IPS-18a (cell line): ENCODE measurements around the gene BZW1.

Experiments used
- H3K27ac ChIP-seq: one replicate; pipeline ENCODE4 v1.5.1; 2013; ENCODE audit warnings: low read length
- H3K27me3 ChIP-seq: one replicate; pipeline ENCODE4 v1.6.1; 2013; ENCODE audit warnings: mild to moderate bottlenecking, low read length; ENCODE audit not compliant: control insufficient read depth, insufficient read depth
- H3K36me3 ChIP-seq: one replicate; pipeline ENCODE4 v1.6.1; 2013; ENCODE audit warnings: low read depth, low read length; ENCODE audit not compliant: control insufficient read depth
- H3K4me1 ChIP-seq: one replicate; pipeline ENCODE4 v1.6.1; 2013; ENCODE audit warnings: low read depth, low read length; ENCODE audit not compliant: control insufficient read depth
- H3K4me3 ChIP-seq: one replicate; pipeline ENCODE4 v1.5.1; 2013; ENCODE audit warnings: low read length
- H3K9ac ChIP-seq: one replicate; pipeline ENCODE4 v1.6.1; 2013; ENCODE audit warnings: mild to moderate bottlenecking, low read length, moderate library complexity
- H3K9me3 ChIP-seq: one replicate; pipeline ENCODE4 v1.6.1; 2013; ENCODE audit warnings: low read depth, low read length; ENCODE audit not compliant: control insufficient read depth

The BZW1 gene

DNA sequence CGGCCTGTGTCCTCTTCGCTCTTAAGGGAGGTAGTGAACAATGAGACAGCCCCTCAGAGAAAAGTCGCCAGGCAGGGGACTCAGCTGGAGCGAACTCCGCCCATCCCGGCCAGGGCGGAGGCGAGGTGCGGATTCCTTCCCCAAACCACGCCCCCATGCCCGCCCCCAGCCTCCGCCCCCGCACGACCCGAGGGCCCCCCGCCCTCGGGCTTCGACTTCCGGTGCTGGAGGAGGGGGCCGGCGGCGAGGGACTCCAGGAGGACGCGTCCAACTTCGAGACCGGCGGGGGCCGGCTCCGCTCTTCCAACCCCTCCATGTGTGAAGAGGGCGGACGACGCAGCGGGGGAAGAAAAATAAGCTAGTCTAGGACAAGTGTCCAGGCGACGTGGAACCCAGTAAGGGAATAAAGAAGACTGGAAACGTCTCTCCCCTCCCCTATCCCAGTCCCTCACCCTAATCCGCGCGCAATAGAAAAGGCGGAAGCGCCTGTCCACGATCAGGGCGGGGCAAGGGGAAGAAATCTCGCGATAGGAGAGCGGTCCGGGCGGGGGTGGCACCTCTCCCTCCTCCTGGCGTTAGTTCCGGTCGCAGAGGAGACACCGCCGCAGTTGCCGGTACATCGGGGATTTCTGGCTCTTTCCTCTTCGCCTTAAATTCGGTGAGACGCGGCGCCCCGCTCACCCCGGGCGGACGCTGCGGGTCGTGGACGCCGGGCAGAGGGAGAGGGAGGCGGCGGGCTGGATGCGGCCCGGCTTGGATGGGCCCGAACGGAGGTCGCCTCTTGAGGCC lies at the start of gene BZW1:
Gene BZW1 (plus strand): TSS at position 578 of the 789 bp plus-strand sequence. CDS start 1,308 bp downstream, outside the sequence.
- no peaks in the 10 kb centered on the region for H3K9me3 ChIP-seq
- peaks cover 11% of the 10 kb centered on the region for H3K4me1 ChIP-seq
- peak within 1 kb of the TSS; percentile 99 for H3K27ac ChIP-seq
- peak within 1 kb of the TSS; percentile 97 for H3K9ac ChIP-seq
- peak within 1 kb of the TSS; percentile 98 for H3K4me3 ChIP-seq
- H3K36me3 ChIP-seq: peaks cover 39% of the 10 kb centered on the region
- no peaks in the 10 kb centered on the region for H3K27me3 ChIP-seq

DNA sequence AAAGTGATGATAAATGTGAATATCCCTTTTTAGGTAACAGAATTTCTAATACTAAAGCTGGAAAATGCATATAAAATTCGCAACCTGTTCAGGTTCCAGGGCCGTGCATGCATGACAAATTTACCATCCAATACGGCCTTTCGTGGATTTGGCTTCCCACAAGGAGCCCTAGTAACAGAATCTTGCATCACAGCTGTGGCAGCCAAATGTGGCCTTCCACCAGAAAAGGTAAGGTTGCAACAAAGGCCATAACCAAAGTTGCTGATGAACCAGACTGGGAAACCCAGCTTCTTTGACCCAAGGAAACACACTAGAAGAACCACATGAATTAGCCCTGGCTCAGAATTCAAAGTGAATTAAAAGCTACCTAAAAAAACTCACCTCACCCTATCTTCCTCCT lies 49.6 kb upstream of the BZW1 start:
- no peaks in the 10 kb centered on the region for H3K36me3 ChIP-seq
- no peaks in the 10 kb centered on the region for H3K9me3 ChIP-seq
- H3K9ac ChIP-seq: no peak overlapping the region
- H3K27me3 ChIP-seq: no peaks in the 10 kb centered on the region
- no peak overlapping the region for H3K4me3 ChIP-seq
- no peak overlapping the region for H3K27ac ChIP-seq
- H3K4me1 ChIP-seq: no peaks in the 10 kb centered on the region

DNA sequence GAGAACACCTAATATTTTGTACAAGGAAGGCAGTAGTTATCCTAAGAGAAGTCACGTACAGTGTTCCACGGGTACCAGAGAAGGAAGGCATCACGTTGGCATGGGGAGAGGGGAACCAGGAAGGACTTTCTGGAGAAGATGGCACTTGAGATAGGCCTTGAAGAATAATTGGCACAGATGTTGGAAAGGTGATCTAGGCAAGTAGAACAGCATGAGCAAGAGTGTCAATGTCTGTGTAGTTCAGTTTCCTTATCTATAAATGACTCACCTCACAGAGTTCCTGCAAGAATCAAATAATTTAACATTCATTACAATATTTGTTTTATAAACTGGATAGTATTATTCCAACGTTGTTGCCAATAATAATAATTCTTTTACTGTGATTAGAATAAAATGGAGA lies 48.3 kb upstream of the BZW1 start:
- Histone ChIP-seq H3K9ac (no peak overlapping the region), H3K4me1 (no peaks in the 10 kb centered on the region), H3K27me3 (no peaks in the 10 kb centered on the region), H3K9me3 (no peaks in the 10 kb centered on the region), H3K27ac (no peak overlapping the region), H3K4me3 (no peak overlapping the region), H3K36me3 (no peaks in the 10 kb centered on the region)

DNA sequence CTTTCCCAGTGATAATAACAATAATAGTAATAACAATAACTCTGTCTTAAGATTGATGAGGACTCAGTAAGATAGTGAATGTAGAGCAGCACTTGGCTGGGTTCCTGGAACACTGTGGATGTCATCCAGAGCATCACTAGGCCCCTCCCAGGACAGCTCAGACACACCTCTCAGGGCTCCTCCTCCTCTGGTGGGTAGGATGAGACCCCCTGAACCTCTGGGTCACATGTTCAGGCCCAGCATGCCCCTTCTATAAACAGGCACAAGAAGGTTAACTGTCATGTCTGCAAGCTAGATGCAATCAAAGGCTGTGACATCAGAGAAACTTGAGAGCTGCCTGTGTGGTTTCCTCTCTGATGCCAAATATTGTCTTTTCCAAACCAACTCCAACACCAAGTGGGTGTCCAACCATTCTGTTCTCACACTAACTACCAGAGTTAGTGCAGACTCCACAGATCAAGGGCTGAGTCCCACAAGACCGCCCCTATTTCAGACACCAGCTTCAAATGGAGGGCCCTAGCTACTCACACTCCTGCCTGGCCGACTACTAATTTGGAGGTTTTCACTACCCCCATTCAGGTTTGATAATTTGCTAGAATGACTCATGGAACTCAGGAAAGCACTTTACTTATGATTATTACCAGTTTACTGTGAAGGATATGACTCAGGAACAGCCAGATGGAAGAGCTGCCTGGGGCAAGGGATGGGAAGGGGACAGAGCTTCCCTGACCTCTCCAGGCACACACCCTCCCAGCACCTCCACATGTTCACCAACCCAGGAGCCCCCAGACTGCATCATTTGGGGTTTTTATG lies 46.4 kb upstream of the BZW1 start:
- Histone ChIP-seq H3K4me3 (no peak overlapping the region), H3K4me1 (no peaks in the 10 kb centered on the region)

DNA sequence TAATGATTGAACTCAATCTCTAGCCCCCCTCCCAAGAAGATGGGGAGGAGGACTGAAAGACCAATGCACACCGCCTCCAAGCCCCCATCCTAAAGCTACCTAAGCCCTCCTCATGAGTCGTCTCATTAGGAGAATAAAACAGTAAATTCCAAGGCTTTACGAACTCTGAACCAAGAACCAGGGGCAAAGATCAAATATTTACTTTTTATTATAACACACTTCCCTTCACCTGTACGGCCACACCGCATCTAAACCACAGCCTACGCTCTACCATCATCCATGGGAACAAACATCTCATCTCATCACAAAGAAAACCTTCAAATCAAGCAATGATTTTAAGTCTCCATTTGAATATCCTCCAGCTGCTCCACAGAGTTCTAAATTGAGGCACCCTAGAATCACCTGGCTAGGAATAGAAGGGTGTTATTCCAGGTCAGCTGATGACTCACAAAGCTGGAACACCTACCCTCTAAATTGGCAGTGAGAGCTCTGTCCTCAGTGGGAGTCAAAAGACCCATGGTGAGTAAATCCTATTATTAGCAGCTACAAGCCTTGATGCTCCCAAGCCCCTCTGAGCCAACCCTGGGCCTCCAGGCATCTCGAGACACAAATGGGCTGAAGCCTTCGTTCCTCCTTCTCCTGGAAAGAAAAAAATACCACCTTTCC lies 45.6 kb upstream of the BZW1 start:
- H3K27ac ChIP-seq: no peak overlapping the region
- H3K4me1 ChIP-seq: no peaks in the 10 kb centered on the region
- H3K9me3 ChIP-seq: no peaks in the 10 kb centered on the region
- no peak overlapping the region for H3K4me3 ChIP-seq
- H3K36me3 ChIP-seq: no peaks in the 10 kb centered on the region
- H3K27me3 ChIP-seq: no peaks in the 10 kb centered on the region
- H3K9ac ChIP-seq: no peak overlapping the region

More for the DNA sequence above, 46.4 kb upstream of the BZW1 start:
- H3K9ac ChIP-seq: no peak overlapping the region
- H3K9me3 ChIP-seq: no peaks in the 10 kb centered on the region
- no peaks in the 10 kb centered on the region for H3K27me3 ChIP-seq
- H3K36me3 ChIP-seq: no peaks in the 10 kb centered on the region
- no peak overlapping the region for H3K27ac ChIP-seq

DNA sequence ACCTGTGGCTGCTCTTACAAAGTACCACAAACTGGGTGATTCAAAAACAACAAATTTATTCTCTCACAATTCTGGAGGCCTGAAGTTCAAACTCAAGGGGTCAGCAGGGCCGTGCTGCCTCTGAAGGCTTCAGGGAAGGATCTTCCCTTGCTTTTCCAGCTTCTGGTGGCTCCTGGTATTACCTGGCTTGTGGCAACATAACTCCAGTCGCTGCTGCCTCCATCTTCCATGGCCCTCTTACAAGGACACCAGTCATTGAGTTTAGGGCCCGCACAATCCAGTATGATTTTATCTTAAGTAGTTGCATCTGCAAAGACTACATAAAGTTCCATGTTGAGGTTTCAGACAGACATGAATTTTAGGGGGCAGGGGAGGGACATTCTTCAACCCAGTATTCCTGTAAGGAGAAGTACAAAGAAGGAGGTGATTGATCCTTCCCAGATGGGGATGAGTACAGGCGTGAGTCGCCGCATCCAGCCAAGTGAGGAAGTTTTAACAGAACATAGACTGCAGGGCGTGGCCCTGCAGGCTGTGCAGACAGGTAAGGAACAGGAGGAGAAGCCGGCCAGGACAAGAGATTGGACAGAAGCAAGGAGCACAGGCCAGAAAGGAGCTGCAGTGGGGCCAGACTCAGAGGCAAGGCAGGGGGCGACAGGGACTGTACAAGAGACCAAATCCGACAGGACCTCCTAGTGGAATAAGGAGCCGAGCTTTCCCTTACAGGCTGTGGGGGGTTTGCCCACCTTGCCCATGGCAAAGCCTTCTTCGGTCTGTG lies 44.4 kb upstream of the BZW1 start:
- H3K27ac ChIP-seq: no peak overlapping the region
- H3K4me1 ChIP-seq: no peaks in the 10 kb centered on the region
- no peaks in the 10 kb centered on the region for H3K27me3 ChIP-seq
- no peak overlapping the region for H3K4me3 ChIP-seq
- no peaks in the 10 kb centered on the region for H3K9me3 ChIP-seq
- H3K36me3 ChIP-seq: no peaks in the 10 kb centered on the region
- no peak overlapping the region for H3K9ac ChIP-seq

DNA sequence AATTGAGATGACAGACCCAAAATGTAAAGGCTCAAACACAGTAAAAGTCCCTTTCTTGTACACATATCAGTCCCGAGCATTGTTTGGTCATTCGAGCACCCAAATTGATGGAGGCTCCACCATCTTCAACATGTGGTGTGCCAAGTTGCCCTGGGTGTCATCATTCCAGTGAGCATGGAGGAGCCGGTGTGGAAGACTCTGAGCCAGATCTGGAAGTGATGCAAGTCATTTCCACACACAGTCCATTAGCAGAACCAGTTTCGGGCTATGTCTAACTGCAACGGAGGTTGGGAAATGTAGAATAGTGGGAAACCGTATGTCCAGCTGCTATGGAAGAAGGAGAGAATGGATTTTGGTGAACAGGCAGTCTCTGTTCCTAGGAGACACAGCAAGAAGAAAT lies 40.9 kb upstream of the BZW1 start:
- Histone ChIP-seq H3K27ac (no peak overlapping the region), H3K9ac (no peak overlapping the region), H3K4me3 (no peak overlapping the region), H3K9me3 (no peaks in the 10 kb centered on the region), H3K4me1 (peaks cover 10% of the 10 kb centered on the region), H3K36me3 (no peaks in the 10 kb centered on the region), H3K27me3 (no peaks in the 10 kb centered on the region)

DNA sequence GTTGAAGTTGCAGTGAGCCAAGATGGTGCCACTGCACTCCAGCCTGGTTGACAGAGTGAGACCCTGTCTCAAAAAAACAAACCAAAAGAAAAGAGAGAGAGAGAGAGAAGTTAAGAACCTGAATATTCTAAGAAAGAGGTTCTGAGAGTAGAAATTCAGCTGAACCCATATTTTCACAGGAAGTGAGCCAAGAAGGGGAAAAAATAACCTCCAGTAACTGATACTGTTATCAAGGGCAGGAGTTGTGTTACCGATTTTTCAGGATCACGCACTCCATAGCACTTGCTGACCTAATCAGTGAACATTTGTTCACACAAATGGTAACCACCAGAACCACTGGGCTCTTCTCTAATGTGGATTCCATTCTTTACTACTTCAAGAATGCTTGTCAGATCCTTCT lies 39.1 kb upstream of the BZW1 start:
- Histone ChIP-seq H3K36me3 (no peaks in the 10 kb centered on the region), H3K27me3 (no peaks in the 10 kb centered on the region), H3K27ac (no peak overlapping the region), H3K9ac (no peak overlapping the region), H3K4me3 (no peak overlapping the region), H3K9me3 (no peaks in the 10 kb centered on the region), H3K4me1 (peaks cover 11% of the 10 kb centered on the region)

DNA sequence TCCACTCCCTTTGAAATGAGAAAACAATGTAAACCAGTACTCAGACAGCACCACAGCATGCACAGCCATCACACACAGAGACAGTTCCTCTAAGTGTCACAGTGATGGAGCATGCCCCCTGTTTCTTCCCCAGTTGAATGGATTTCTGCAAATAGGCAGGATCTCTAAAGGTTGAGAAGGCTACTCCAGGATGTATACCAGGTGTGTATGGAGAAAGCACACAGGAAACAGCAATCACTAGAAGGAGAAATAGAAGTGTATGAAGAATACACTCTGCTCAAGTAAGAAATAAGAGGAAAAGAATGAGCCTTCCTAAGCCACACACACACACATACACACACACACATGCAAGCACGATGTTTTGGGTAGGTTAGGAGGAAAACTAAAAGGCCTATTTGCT lies 38.6 kb upstream of the BZW1 start:
- Histone ChIP-seq H3K9ac (no peak overlapping the region), H3K9me3 (no peaks in the 10 kb centered on the region), H3K4me3 (no peak overlapping the region), H3K4me1 (peaks cover 11% of the 10 kb centered on the region), H3K36me3 (no peaks in the 10 kb centered on the region), H3K27ac (no peak overlapping the region), H3K27me3 (no peaks in the 10 kb centered on the region)

DNA sequence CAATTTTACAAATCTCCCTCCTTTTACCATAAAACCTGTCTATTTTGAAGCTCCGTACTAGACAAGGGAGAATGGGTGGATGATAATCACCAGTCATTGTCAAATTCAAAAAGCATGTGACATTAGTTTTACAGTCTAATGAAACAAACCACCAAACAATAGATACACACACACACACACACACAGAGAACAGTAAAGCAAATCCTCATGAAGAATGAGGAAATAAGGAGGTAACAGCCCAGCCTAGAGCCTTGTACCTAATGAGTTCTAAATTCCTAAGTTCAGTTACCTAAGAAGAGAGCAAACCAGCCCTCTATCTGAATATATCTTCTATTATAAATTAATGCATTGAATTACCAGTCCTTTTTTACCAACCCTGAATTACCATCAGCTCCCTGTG lies 36.8 kb upstream of the BZW1 start:
- Histone ChIP-seq H3K9me3 (no peaks in the 10 kb centered on the region), H3K27ac (no peak overlapping the region), H3K9ac (no peak overlapping the region), H3K4me3 (no peak overlapping the region), H3K36me3 (no peaks in the 10 kb centered on the region), H3K4me1 (peaks cover 11% of the 10 kb centered on the region), H3K27me3 (no peaks in the 10 kb centered on the region)

DNA sequence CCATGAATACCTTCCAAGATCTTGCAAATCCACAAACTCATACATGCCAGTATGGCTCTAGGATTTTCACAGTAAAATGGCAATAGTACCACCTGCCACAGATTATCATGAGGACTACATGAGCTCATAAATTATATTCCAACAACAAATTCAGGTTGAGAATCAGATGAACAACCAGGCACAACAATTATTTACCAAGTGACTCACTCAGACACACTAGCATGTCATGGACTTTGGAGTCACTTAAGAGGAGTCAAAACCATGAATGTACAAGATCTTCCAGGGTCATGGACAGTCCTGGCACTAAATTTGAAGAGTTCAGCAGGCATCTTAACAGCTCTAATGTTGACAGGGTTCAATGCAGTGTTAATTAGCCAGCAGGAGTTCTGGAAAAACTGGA lies 34.4 kb upstream of the BZW1 start:
- Histone ChIP-seq H3K4me1 (peaks cover 11% of the 10 kb centered on the region), H3K27me3 (no peaks in the 10 kb centered on the region), H3K9ac (no peak overlapping the region), H3K27ac (no peak overlapping the region), H3K36me3 (no peaks in the 10 kb centered on the region), H3K4me3 (no peak overlapping the region), H3K9me3 (no peaks in the 10 kb centered on the region)
